Neuron (in vitro differentiated cells): ENCODE measurements around the gene DAPK1.

Experiments used
- H2AFZ ChIP-seq: one replicate; pipeline ENCODE4 v1.6.1; 2013; ENCODE audit warnings: low read depth, mild to moderate bottlenecking, inconsistent platforms, low read length, moderate library complexity
- H3K27me3 ChIP-seq: one replicate; pipeline ENCODE4 v1.6.1; 2013; ENCODE audit warnings: low read length; ENCODE audit not compliant: insufficient read depth
- H3K36me3 ChIP-seq: one replicate; pipeline ENCODE4 v1.6.1; 2013; ENCODE audit warnings: low read length; ENCODE audit not compliant: insufficient read depth
- H3K4me1 ChIP-seq: one replicate; pipeline ENCODE4 v1.6.1; 2013; ENCODE audit warnings: low read length; ENCODE audit not compliant: insufficient read depth
- H3K4me3 ChIP-seq: 2 replicates; pipeline ENCODE4 v1.5.1; 2013; ENCODE audit warnings: mild to moderate bottlenecking, low read length, moderate library complexity
- H3K9me3 ChIP-seq: one replicate; pipeline ENCODE4 v1.6.1; 2013; ENCODE audit warnings: low read length

The DAPK1 gene

GRCh38 chr9:87497604-87498045 lies at the start of gene DAPK1:
DAPK1 (plus strand) TSS chr9:87497867; CDS start chr9:87499078, 1,211 bp downstream.
- H3K4me3 ChIP-seq: peak within 1 kb of the TSS; percentile 70
- peak within 1 kb of the TSS; percentile 49 for H2AFZ ChIP-seq
- peaks cover 15% of the 10 kb centered on the region for H3K4me1 ChIP-seq

DNA sequence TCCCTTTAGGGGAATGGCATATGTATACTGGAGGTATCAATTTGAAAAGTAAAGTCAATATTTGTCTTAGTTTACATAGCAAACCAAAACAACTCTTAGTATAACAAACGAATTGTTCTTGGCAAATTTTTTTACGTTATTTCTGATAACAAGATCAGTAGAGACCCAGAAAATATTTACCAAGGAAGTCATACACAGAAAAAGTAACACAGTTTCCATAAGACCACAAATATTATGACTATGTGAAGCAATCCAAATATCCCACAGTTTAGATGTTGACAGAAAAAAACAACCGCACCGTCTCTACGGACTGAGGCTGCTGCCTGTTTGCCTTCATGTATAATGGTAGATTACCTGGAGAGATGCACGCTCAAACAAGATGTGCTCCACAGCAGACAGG lies 46.5 kb upstream of the DAPK1 start:
- Histone ChIP-seq H3K27me3 (no peaks in the 10 kb centered on the region), H3K4me1 (peaks cover 4% of the 10 kb centered on the region), H3K9me3 (peaks cover 3% of the 10 kb centered on the region), H2AFZ (no peak overlapping the region), H3K4me3 (no peak overlapping the region), H3K36me3 (no peaks in the 10 kb centered on the region)

More at GRCh38 chr9:87497604-87498045, at the start of gene DAPK1:
- H3K9me3 ChIP-seq: no peaks in the 10 kb centered on the region
- H3K27me3 ChIP-seq: peaks cover 5% of the 10 kb centered on the region
- H3K36me3 ChIP-seq: peaks cover 10% of the 10 kb centered on the region

DNA sequence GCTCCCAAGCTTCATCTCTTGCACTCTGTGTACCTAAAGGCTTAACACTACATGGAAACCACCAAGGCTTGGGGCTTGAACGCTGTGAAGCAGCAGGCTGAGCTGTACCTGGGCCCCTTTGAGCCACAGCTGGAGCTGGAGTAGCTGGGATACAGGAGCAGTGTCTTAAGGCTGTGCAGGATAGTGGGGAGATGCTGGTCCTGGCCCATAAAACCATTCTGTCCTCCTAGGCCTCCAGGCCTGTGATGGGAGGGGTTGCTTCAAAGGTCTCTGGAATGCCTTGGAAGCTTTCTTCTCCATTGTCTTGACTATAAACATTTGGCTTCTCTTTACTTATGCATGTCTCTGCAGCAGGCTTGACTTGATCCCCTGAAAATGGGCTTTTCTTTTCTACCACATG lies 42.3 kb upstream of the DAPK1 start:
- no peaks in the 10 kb centered on the region for H3K27me3 ChIP-seq

GRCh38 chr9:87461256-87461655 lies 36.4 kb upstream of the DAPK1 start:
- no peaks in the 10 kb centered on the region for H3K4me1 ChIP-seq
- no peaks in the 10 kb centered on the region for H3K36me3 ChIP-seq
- H3K27me3 ChIP-seq: no peaks in the 10 kb centered on the region
- no peaks in the 10 kb centered on the region for H3K9me3 ChIP-seq
- H3K4me3 ChIP-seq: no peak overlapping the region
- H2AFZ ChIP-seq: no peak overlapping the region

More for the DNA sequence above, 42.3 kb upstream of the DAPK1 start:
- Histone ChIP-seq H3K4me1 (no peaks in the 10 kb centered on the region), H3K9me3 (peaks cover 3% of the 10 kb centered on the region), H3K4me3 (no peak overlapping the region), H3K36me3 (no peaks in the 10 kb centered on the region), H2AFZ (no peak overlapping the region)

GRCh38 chr9:87464110-87464991 lies 33.3 kb upstream of the DAPK1 start:
- H3K36me3 ChIP-seq: no peaks in the 10 kb centered on the region
- H3K4me3 ChIP-seq: no peak overlapping the region
- no peaks in the 10 kb centered on the region for H3K4me1 ChIP-seq
- H3K27me3 ChIP-seq: no peaks in the 10 kb centered on the region
- H2AFZ ChIP-seq: no peak overlapping the region
- H3K9me3 ChIP-seq: no peaks in the 10 kb centered on the region

DNA sequence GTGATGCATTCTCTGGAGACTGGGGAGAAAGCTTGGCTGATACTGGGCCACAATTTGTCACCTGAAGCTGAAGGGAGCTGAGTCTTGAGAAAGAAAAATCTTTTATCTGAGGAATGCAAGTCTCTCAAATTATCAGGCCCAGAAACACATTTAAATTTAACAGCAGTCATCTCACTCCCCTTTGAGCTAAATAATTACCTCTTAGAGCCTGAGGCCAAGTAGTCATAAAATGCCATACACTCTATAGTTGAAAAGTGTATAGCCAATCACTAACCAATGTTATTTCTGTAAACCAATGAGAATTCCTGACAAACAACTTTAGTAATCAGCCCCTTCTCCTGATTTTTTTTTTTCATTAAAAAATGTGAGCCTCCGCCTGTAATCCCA lies 32.7 kb upstream of the DAPK1 start:
- Histone ChIP-seq H3K4me1 (no peaks in the 10 kb centered on the region), H2AFZ (no peak overlapping the region), H3K9me3 (no peaks in the 10 kb centered on the region), H3K36me3 (no peaks in the 10 kb centered on the region), H3K4me3 (no peak overlapping the region), H3K27me3 (no peaks in the 10 kb centered on the region)

DNA sequence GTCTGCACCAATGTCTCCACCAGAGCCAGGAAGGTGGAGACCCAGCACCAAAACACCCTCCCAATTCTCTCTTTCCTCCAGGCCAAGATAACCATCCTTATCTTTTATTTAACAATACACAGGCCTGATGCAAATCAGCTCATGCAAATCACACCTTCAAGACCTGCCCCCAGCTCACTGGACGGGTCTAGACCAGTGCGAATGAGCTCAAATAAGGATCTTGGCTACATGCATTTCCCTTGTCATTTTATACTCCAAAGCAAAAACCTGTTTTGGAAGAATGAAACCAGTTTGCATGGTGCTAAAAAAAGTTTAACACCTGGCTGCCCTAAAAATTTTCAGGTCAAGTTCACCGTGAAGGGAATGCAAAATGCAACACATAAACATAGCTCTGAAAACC lies 31.9 kb upstream of the DAPK1 start:
- H3K4me1 ChIP-seq: no peaks in the 10 kb centered on the region
- H3K36me3 ChIP-seq: no peaks in the 10 kb centered on the region
- no peaks in the 10 kb centered on the region for H3K27me3 ChIP-seq
- no peak overlapping the region for H3K4me3 ChIP-seq
- no peak overlapping the region for H2AFZ ChIP-seq
- no peaks in the 10 kb centered on the region for H3K9me3 ChIP-seq

DNA sequence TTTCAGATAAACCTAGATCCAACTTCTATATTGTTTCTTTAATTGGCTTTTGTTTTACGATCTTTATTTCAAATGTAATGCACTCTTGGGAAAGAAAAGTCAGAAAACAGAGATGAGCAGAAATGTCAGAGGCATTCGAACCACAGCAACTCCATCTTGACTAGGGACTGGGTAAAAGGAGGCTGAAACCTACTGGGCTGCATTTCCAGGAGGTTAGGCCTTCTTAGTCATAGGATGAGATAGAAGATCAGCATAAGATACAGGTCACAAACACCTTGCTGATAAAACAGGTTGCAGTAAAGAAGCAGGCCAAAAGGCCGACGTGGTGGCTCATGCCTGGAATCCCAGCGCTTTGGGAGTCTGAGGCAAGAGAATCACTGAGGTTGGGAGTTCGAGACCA lies 30.5 kb upstream of the DAPK1 start:
- no peaks in the 10 kb centered on the region for H3K9me3 ChIP-seq
- no peaks in the 10 kb centered on the region for H3K27me3 ChIP-seq
- H3K4me3 ChIP-seq: no peak overlapping the region
- no peaks in the 10 kb centered on the region for H3K36me3 ChIP-seq
- no peak overlapping the region for H2AFZ ChIP-seq
- no peaks in the 10 kb centered on the region for H3K4me1 ChIP-seq

DNA sequence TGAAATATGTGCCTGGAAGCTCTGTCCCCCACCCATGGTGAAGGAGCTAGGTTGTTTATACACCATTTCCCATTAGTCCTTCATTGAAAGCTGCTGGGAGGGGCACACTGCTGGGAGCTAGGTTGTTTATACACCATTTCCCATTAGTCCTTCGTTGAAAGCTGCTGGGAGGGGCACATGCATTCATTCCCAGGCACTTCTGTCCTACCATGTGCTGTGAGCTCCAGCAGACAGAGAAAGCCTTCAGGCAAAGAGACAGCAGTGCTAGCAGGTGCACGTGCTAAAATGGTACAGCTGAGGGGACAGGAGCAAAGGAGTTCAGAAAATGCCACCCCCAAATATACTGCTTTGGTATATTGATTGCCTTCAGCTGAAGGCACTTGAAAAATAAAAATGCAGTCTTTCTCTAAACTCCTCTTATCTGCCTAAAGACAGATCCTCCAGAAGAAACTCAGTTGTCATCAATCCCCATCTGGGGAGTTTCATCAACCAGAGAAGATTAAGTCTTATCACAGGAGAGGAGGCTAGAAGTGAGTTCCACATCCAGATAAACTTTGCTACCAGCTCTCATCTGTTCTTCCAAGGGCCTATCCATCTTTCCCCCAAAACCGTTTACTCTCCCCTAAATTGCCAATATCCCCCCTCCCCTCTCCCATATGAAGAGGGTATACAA lies 27.7 kb upstream of the DAPK1 start:
- Histone ChIP-seq H2AFZ (no peak overlapping the region), H3K4me3 (no peak overlapping the region)

DNA sequence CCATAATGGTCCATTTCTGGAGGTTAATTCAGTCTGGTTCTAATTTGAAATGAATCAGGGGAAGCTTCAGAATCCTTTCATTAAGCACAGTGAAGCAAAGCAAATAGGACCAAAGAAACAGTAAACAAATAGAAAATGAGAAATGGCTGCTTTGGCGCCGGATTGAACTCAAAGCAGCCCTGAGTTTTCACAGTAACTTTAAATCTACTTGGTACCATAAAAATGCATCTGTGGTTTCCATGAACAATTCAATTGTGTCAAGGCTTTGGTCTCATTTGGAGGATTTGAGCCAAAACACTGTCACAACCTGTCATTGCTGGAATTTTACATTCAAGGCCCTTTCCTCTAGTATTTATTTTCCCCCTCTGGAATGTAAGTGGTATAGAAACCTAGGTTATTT lies 25.9 kb upstream of the DAPK1 start:
- H3K36me3 ChIP-seq: no peaks in the 10 kb centered on the region
- no peaks in the 10 kb centered on the region for H3K4me1 ChIP-seq
- no peak overlapping the region for H3K4me3 ChIP-seq
- H2AFZ ChIP-seq: no peak overlapping the region
- no peaks in the 10 kb centered on the region for H3K27me3 ChIP-seq
- no peaks in the 10 kb centered on the region for H3K9me3 ChIP-seq

More for the DNA sequence above, 27.7 kb upstream of the DAPK1 start:
- Histone ChIP-seq H3K27me3 (no peaks in the 10 kb centered on the region), H3K36me3 (no peaks in the 10 kb centered on the region), H3K9me3 (no peaks in the 10 kb centered on the region), H3K4me1 (no peaks in the 10 kb centered on the region)

- H2AFZ ChIP-seq: no peak overlapping the region
- no peaks in the 10 kb centered on the region for H3K9me3 ChIP-seq
- H3K27me3 ChIP-seq: peaks cover 2% of the 10 kb centered on the region
- no peaks in the 10 kb centered on the region for H3K36me3 ChIP-seq
- H3K4me3 ChIP-seq: no peak overlapping the region
- no peaks in the 10 kb centered on the region for H3K4me1 ChIP-seq
These were observed 22.2 kb upstream of the DAPK1 start for GRCh38 chr9:87475463-87475862.

DNA sequence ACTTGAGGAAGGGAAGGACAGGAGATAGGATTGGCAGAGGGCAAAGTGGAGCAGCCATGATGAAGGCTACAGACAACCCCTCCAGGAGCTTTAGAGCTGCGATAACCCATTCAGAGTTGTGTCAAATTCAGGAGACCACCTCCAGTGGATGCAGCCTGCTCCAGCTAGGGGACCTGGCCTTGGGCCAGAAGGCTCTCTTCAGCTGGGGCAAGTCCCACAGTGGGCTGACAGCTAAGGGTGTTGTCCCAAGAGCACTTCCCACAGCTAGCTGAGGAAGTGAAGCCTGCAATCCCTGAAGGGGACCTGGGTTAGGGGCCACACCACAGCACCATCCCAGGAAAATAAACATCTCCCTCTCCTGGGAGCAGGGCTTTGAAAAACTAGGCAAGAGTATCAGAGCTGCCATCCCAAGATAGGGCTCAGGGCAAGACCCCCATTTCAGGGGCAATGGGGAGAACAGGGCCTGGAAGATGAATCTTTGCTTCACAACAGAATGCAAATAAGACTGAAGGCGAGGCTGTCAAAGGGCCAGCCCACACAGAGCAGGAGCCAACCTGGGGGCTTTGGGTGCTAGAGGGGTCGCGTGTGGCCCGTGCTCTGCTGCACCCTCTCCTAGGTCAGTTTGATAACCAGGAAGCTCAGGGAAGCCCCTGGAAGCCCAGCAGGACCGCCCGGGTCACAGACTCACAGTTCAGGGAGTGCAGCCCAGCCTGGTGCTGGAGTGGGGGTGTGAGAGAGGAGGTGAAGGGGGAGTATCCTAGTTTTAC lies 19.3 kb upstream of the DAPK1 start:
- H3K27me3 ChIP-seq: peaks cover 2% of the 10 kb centered on the region
- no peak overlapping the region for H3K4me3 ChIP-seq
- no peak overlapping the region for H2AFZ ChIP-seq

DNA sequence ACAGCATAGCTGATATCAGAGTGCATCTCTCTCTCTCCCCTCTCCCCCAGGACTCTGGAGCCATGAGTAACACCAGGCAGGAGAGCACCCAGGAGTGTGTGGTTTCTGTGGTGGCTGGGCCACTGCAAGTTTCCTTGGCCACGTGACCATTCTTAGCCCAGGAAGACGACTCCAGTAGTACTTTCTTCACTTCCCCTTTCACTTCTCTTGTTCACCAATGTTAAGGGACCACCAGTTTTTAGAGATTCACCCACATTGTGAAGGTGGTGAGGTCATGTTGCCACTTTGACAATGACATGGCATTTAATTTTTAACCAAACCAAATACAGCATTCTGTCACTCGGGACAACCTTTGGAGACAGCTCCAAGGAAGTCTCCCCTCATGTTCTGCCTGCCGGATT lies 17.9 kb upstream of the DAPK1 start:
- no peaks in the 10 kb centered on the region for H3K4me1 ChIP-seq
- H3K9me3 ChIP-seq: no peaks in the 10 kb centered on the region
- H3K36me3 ChIP-seq: no peaks in the 10 kb centered on the region
- H2AFZ ChIP-seq: no peak overlapping the region
- no peak overlapping the region for H3K4me3 ChIP-seq
- peaks cover 2% of the 10 kb centered on the region for H3K27me3 ChIP-seq

More for the DNA sequence above, 19.3 kb upstream of the DAPK1 start:
- no peaks in the 10 kb centered on the region for H3K36me3 ChIP-seq
- no peaks in the 10 kb centered on the region for H3K9me3 ChIP-seq
- H3K4me1 ChIP-seq: no peaks in the 10 kb centered on the region
